Right lobe of liver (tissue), 6 donors: ENCODE results near the gene HNRNPM. TPM values are rescaled to one million over a fixed set of nuclear protein-coding genes. Genes with fewer than 3 reads are reported as not detected.

Source experiments
- ATAC-seq, 4 donors: fragments of 200-7000 bp; cut with Tn5 transposase; one replicate each; pipeline ENCODE4 v1.9.1; 2020; ENCODE audit warnings: mild to moderate bottlenecking in 4 of 4, moderate library complexity in 4 of 4
- DNase-seq, 3 donors: peaks; one replicate each; pipeline ENCODE4 v3.0.0-alpha.2; 2020
- H3K27ac ChIP-seq, 3 donors: fragments of 200-600 bp; one replicate each; pipeline ENCODE4 v1.8.0; 2022
- H3K27me3 ChIP-seq, 2 donors: fragments of 200-600 bp; one replicate each; pipeline ENCODE4 v1.8.0; 2022
- H3K36me3 ChIP-seq, 4 donors: fragments of 200-600 bp; sonication (generic) in 1 of 4; one replicate each; pipeline versions ENCODE4 v1.5.1 to v1.8.0; 2017 to 2022; ENCODE audit warnings: control low read depth in 1 of 4
- H3K4me1 ChIP-seq, 4 donors: fragments of 200-600 bp; sonication (generic) in 1 of 4; one replicate each; pipeline versions ENCODE4 v1.5.1 to v1.8.0; 2017 to 2022; ENCODE audit warnings: control low read depth in 1 of 4
- H3K4me3 ChIP-seq, 3 donors: fragments of 200-600 bp; one replicate each; pipeline ENCODE4 v1.8.0; 2022
- H3K9me3 ChIP-seq, 4 donors: fragments of 200-600 bp; sonication (generic) in 1 of 4; one replicate each; pipeline versions ENCODE4 v1.5.1 to v1.8.0; 2017 to 2022; ENCODE audit warnings: control low read depth in 1 of 4
- CTCF ChIP-seq, 4 donors: fragments of 200-600 bp in 3 of 4; fragments of 450-650 bp in 1 of 4; IDR thresholded peaks; one replicate each; pipeline versions ENCODE4 v1.5.1 to v1.8.0; 2016 to 2022; ENCODE audit warnings: antibody characterized with exemption in 4 of 4, mild to moderate bottlenecking in 2 of 4
- POLR2A ChIP-seq: fragments of 450-650 bp; IDR thresholded peaks from one replicate; pipeline ENCODE4 v1.6.1; 2017; ENCODE audit warnings: antibody characterized with exemption, mild to moderate bottlenecking
- WGBS: methylation state at CpG from one replicate; pipeline ENCODE4 v1.1.6; 2018; ENCODE audit warnings: low coverage, low lambda C conversion rate; ENCODE audit not compliant: insufficient coverage; ENCODE audit errors: missing lambda C conversion rate; 5-methylcytosine and 5-hydroxymethylcytosine counted together
- intact Hi-C, 2 donors: fragments of 100-400 bp; cut with DNase I; formaldehyde crosslinking; loops; one replicate each; pipeline versions ENCODE4 v1.11.2 to v1.14.1; 2022
- total RNA-seq, 6 experiments: library from RNA; depleted of rRNA in 2 of 6; stranded (reverse); fragments of >200 nt in 2 of 6; fragmentation: NEBNext Ultra II Directional in 3 of 6; extraction: Animal tissue kit (Norgen Biotek cat#: 25700) in 3 of 6; gene quantifications; one replicate each; pipeline versions ENCODE4 v1.1.0 to v1.2.4, GENCODE V29; 2016 to 2023
- donor health status: DM: no; HTN: yes; CAD: no.
- donor health status: DM: no; HTN: no; CAD: no.
- donor health status: DM: no; HTN: no; CAD: no.
- donor health status: DM: no; HTN: yes; CAD: no.
- donor health status: DM: no; HTN: yes; CAD: no.

The HNRNPM gene
- total RNA-seq, 6 experiments from 2014 or later, result 31.8 to 82.5 (median 58.6) TPM

- H3K36me3 ChIP-seq, result peaks cover 0 to 36% (median 16%) of the 10 kb centered on the region in 4 donors
- ATAC-seq (peak in 2 of 4 donors; percentile 7 to 14), DNase-seq (no peak)
- intact Hi-C loops, result no loop called here
- peak overlapping the region in 1 of 3 donors; percentile 34 for H3K27ac ChIP-seq
- TF ChIP-seq POLR2A, result no peak
- TF ChIP-seq CTCF (IDR thresholded peaks at IDR 0.05), result no peak
- H3K9me3 ChIP-seq, result no peaks in the 10 kb centered on the region
- no peak overlapping the region for H3K4me3 ChIP-seq
- no peaks in the 10 kb centered on the region for H3K27me3 ChIP-seq
- H3K4me1 ChIP-seq, result peaks cover 0 to 41% (median 15%) of the 10 kb centered on the region in 4 donors
- 47% methylated on average over 5 of the region's 7 CpGs for WGBS
Observed at GRCh38 chr19:8459095-8459494, 14.3 kb downstream of the HNRNPM start.

DNA sequence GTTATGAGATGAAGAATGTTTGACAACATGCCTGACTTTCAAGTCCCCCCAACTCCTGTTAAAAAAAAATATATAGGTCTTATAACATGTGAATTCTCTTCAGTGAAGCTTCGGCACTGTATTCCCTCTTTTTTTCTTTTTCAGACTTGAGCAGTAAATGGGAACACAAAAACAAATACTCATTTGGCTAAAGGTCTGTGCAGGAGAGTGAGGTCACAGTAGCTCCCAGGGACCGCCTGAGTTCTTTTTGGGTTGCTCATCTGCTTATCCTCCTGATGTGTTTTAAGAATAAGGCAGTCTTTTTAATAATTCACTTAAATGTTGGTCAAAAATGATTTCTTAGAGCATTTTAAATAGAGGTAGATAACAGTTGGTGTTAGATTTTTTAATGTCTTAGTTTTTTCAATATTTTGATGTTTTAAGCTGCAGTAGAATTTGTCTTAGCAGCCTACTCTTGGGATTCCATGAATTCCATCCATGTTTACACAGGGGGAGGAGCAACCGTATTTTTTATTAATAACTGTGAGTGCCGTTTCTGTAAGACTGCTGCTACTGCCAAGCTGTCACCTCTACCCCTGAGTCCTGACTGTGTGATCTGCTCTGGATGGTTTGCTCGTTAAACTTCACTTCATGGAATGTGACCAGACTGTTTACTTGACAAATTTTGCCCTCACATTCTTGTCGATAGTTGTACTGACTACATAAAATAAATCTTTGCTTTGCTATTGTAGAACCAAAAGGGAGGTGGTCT, 14.9 kb downstream of the HNRNPM start:
- DNase-seq (no peak), ATAC-seq (peak; percentile 58 to 81 (median 70))
- Histone ChIP-seq H3K27ac (peak overlapping the region in 2 of 3 donors; percentile 12 to 34), H3K4me1 (peaks cover 0 to 41% (median 15%) of the 10 kb centered on the region in 4 donors), H3K4me3 (no peak overlapping the region), H3K27me3 (no peaks in the 10 kb centered on the region), H3K9me3 (no peaks in the 10 kb centered on the region), H3K36me3 (peaks cover 0 to 42% (median 19%) of the 10 kb centered on the region in 4 donors)
- TF ChIP-seq POLR2A (no peak), CTCF (IDR thresholded peaks at IDR 0.05) (no peak)
- 18% methylated on average over 6 of the region's 6 CpGs for WGBS
- intact Hi-C loops, result no loop called here

- DNase-seq (no peak), ATAC-seq (no peak)
- H3K36me3 ChIP-seq, result peaks cover 0 to 47% (median 22%) of the 10 kb centered on the region in 4 donors
- 72% methylated on average over 7 of the region's 7 CpGs for WGBS
- H3K4me3 ChIP-seq, result no peak overlapping the region
- H3K27me3 ChIP-seq, result no peaks in the 10 kb centered on the region
- intact Hi-C loops, result no loop called here
- TF ChIP-seq CTCF (IDR thresholded peaks at IDR 0.05) (no peak), POLR2A (no peak)
- no peak overlapping the region for H3K27ac ChIP-seq
- no peaks in the 10 kb centered on the region for H3K9me3 ChIP-seq
- peaks cover 0 to 41% (median 15%) of the 10 kb centered on the region in 4 donors for H3K4me1 ChIP-seq
Observed at GRCh38 chr19:8460516-8461298, 15.9 kb downstream of the HNRNPM start.

DNA sequence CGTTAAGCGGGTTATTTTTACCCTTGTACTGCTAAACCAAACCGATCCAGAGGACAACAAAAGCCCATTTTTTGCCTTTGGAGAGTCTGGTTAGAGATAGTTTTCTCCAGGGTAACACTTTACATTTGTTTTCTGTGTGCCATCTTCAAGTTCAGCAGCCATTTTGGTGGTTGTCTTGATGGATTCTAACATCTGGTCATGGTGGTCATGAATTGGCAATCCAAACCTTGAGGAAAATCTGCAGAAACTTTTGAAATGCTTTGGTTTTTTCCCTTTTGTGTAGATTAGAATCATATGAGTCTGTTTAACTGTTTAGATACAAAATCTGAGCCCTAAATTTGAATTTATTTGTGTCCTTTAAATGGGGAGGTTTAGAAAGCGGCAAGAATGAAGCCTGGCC, 16.6 kb downstream of the HNRNPM start:
- H3K27ac ChIP-seq, result no peak overlapping the region
- no peak for ATAC-seq
- TF ChIP-seq POLR2A (no peak), CTCF (IDR thresholded peaks at IDR 0.05) (no peak)

More for the DNA sequence above, 16.6 kb downstream of the HNRNPM start:
- Histone ChIP-seq H3K9me3 (no peaks in the 10 kb centered on the region), H3K4me3 (no peak overlapping the region), H3K36me3 (peaks cover 0 to 47% (median 21%) of the 10 kb centered on the region in 4 donors), H3K4me1 (peaks cover 0 to 41% (median 15%) of the 10 kb centered on the region in 4 donors), H3K27me3 (no peaks in the 10 kb centered on the region)
- DNase-seq, result no peak
- intact Hi-C loops, result no loop called here
- 91% methylated on average over 4 of the region's 4 CpGs for WGBS
